Hematopoietic multipotent progenitor cell treated with erythropoietin and hydrocortisone succinate and interleukin-3 and kit ligand, for 4 days (in vitro differentiated cells): ENCODE data around the gene PNPLA6.

Source experiments
- DNase-seq: peaks from one replicate; pipeline ENCODE4 v3.0.0-alpha.2; 2015

Gene PNPLA6

DNA sequence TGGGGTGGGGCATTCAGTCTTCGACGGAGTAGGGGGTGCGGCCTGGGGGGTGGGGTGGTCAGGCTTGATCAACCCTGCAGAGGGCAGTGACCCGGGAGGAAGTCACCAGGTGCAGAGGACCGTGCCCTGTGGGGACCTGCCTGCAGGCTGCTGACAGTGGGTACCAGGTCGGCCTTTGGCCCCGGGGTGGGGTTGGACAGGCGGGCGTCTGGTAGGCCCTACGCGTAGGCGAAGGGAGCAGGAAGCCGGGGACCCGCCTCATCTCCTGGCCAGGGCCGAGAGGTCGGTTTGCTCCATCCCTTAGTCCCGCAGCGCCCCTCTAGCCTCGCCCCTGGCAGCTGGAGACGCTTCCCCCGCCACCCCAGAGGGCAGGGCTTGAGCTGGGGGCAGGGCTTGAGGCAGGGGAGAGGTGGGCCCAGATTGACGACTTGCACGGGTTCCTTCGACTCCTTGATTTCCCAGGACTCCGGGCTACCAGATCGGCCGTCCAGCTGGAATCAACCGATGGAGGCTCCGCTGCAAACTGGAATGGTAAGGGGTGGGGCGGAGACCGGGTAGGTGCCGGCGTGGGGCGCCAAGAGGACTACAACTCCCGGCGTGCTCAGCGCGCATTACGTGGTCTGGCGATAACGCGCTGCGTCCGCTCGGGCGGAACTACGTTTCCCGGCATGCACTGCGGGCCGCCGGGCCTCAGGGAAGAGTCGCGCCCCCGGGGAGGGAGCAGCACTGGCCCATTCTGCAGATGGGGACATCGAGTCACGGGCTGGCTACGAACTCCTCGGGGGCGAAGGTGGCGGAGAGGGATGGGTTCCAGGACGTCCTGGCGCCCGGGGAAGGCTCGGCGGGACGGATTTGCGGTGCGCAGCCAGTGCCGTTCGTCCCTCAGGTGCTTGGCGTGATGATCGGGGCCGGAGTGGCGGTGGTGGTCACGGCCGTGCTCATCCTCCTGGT, at the start of gene PNPLA6:
TSS of gene PNPLA6 (plus strand) at position 671 of the 951 bp plus-strand sequence. CDS start at position 743, 72 bp downstream.
- DNase-seq, result peak; percentile 96

DNA sequence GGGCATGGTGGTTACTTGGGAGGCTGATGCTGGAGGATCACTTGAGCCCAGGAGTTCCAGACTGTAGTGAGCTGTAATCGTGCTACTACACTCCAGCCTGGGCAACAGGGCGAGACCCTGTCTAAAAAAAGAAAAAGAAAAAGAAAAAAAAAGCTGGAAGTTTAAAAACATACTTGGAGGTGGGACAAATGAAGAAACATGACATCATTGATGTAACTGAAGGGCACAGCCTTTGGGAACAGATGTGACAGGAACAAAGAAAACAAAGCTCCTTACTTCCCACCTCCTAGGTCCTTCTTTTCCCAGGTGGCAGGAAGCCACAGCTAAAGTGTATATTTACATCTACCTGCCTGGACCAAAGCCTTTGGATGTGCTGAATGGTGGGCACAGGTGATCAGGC, 48.6 kb upstream of the PNPLA6 start:
- DNase-seq, result no peak

GRCh38 chr19:7488736-7489353, 46.7 kb upstream of the PNPLA6 start, which contains the start of gene PEX11G:
Gene PEX11G (minus strand): TSS chr19:7489035. CDS start chr19:7489010, 25 bp downstream.
- peak; percentile 94 for DNase-seq

DNA sequence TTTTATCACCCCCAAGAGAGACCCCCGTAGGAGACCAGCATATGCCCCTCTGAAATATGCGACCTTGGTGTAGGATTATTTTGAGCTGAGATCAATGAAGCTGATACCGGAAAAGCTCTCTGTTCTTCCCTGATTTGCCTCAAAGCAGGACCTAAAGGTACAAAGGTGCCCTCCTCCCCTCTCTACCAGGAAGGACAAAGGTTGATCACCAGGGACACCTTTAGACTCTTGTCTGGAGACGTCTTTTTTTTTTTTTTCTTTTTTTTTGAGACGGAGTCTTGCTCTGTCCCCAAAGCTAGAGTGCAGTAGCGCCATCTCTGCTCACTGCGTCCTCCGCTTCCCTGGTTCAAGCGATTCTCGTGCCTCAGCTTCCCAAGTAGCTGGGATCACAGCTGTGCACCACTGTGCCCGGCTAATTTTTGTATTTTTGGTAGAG, 45.9 kb upstream of the PNPLA6 start:
- no peak for DNase-seq

- DNase-seq, result peak; percentile 89
Observed at GRCh38 chr19:7492142-7492541, 43.4 kb upstream of the PNPLA6 start.

GRCh38 chr19:7492558-7492957, 43.0 kb upstream of the PNPLA6 start:
- no peak for DNase-seq

- no peak for DNase-seq
Observed at GRCh38 chr19:7494416-7495098, 41.0 kb upstream of the PNPLA6 start.

- DNase-seq, result peak; percentile 71
Observed at GRCh38 chr19:7497292-7497691, 38.2 kb upstream of the PNPLA6 start.

DNA sequence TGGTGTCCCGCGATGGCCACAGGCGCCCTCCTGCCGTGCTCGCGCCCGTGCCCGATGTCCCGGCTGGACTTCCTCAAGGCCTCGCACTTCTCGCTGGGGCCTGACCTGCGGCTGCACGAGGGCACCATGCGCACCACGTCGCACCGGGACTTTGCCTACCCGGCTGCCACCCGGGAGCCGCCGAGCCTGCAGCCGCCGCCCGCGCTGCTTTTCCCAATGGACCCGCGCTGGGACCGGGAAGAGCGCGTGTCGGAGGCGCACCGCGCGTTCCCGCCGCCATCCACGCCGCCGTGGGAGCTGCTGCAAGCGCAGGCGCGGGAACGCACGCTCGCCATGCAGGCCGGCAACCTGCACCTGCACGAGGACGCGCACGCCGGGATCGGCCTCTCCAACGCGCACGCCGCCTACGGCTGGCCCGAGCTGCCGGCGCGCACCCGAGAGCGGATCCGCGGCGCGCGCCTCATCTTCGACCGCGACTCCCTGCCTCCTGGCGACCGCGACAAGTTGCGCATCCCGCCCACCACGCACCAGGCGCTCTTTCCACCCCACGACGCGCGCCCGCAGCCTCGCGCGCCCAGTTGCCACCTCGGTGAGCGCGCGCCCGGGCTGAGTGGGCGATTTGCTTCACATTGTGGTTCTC, 34.6 kb upstream of the PNPLA6 start:
- DNase-seq, result peak; percentile 77

GRCh38 chr19:7502552-7502951, 33.0 kb upstream of the PNPLA6 start:
- DNase-seq, result no peak

- DNase-seq, result peak; percentile 94
Observed at GRCh38 chr19:7504684-7505083, 30.8 kb upstream of the PNPLA6 start.

GRCh38 chr19:7505288-7505681, 30.2 kb upstream of the PNPLA6 start:
- no peak for DNase-seq

DNA sequence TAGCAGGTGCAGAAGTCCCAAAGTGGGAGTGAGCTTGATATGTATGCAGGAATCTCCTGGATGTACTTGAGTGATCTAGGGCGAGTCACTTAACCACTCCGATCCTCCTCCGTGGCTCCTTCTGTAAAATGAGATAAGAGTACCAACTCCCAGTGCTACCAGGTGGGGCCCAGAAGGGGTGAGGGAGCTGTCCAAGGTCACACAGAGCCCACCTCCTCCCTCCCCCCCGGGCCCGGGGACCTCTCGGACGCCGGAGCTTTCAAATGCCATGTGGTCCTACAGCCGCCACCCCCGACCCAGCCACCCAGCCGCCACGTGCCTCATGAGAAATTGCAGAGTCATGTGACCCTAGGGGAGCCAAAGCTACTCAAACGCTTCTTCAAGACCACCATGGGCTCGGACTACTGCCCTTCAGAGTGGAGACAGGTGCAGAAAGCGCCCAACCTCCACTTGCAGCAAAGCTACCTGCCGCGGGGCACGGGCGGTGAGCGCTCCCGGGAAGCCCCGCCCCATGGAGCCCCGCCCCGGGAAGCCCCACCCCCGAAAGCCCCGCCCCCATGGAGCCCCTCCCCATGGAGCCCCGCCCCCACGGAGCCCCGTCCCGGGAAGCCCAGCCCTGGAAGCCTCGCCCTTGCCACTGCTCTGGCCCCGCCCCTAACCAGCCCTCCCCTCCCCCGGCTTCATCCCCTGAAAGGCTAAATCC, 29.7 kb upstream of the PNPLA6 start:
- peak; percentile 91 for DNase-seq

GRCh38 chr19:7506385-7507328, 28.9 kb upstream of the PNPLA6 start:
- peak; percentile 95 for DNase-seq

GRCh38 chr19:7507884-7508283, 27.6 kb upstream of the PNPLA6 start:
- DNase-seq, result peak; percentile 84

DNA sequence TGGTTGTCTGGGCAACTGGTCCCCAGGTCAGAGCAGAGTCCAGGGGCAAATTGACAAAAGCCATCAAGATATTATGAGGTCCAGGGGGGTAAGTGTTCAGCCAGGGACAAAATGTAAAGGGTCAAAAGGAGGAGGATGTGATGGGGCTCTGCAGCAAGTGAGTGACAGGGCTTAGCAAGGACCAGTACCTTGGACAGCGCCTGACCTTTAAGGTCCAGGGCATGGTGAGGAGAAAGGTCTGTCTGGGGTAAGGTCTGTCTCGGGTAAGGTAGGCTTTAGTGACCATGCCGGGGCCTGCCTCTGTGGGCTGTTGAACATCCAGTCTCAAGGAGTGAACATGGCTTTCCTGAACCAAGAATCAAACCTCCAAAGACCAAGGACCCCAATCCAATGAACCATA, 25.9 kb upstream of the PNPLA6 start:
- peak; percentile 70 for DNase-seq

DNA sequence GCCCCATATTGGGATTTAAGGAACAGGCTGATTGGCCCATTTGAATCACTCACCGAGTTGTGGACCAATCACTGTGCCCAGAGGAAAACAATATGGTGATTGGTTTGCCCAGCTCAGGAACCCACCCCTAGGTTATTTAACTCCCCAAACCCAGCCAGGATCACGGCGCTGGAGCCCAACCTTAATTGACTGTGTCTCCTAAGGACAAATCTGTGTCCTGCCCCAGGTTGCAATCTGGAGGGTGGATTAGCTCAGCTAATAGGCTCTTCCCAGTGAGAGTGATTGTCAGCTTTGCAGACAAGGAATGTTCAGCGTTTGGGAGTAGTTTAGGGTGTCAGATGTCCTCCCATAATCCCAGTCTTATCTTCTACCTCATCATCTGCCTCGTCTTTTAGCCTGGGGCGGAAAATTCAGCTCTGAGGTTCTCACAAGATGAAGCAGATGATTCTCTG, 23.1 kb upstream of the PNPLA6 start:
- DNase-seq, result no peak

- no peak for DNase-seq
Observed at GRCh38 chr19:7513809-7514642, 21.5 kb upstream of the PNPLA6 start.

DNA sequence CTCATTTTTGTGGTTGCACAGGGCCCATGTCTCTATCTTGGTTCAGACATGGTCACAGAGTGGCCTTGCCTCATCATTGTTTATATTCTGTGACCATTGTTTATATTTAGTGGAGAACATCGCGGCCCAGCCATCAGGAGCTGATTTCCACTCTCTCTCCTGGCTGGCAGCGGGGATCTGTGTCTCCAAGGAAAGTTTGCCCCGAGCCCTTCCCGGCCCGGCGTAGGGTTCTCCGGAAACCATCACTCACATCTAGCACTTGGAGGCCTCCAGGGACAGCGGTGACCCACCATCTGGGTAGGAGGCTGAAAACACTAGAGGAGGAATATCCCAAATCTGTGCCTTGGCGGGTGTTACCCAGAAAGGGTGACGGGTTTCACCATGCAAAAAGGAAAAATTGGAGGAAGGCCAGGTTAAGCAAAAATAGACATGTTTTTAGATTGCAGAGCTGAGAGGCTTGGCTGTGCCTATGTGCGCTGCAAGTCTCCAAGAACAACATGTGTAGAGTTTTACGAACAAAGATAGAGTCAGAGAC, 20.3 kb upstream of the PNPLA6 start:
- no peak for DNase-seq
